Sigmoid colon (tissue), 3 donors: ENCODE data around the gene CSNK1G3.

ENCODE experiments used
- POLR2A ChIP-seq, 2 donors: fragments of 450-650 bp; IDR thresholded peaks; one replicate each; pipeline ENCODE4 v1.6.1; 2016; ENCODE audit warnings: antibody characterized with exemption in 2 of 2, mild to moderate bottlenecking in 2 of 2, moderate library complexity in 2 of 2
- TF ChIP-seq, protein P1 (sequence below), 4 experiments: fragments of 450-650 bp in 3 of 4; fragments of 200-600 bp in 1 of 4; IDR thresholded peaks; one replicate each; pipeline ENCODE4 v1.5.1; 2016 to 2019; ENCODE audit warnings: antibody characterized with exemption in 4 of 4, mild to moderate bottlenecking in 3 of 4, moderate library complexity in 2 of 4

- no peak for TF ChIP-seq POLR2A (IDR thresholded peaks at IDR 0.05)
- TF ChIP-seq, protein P1, sequence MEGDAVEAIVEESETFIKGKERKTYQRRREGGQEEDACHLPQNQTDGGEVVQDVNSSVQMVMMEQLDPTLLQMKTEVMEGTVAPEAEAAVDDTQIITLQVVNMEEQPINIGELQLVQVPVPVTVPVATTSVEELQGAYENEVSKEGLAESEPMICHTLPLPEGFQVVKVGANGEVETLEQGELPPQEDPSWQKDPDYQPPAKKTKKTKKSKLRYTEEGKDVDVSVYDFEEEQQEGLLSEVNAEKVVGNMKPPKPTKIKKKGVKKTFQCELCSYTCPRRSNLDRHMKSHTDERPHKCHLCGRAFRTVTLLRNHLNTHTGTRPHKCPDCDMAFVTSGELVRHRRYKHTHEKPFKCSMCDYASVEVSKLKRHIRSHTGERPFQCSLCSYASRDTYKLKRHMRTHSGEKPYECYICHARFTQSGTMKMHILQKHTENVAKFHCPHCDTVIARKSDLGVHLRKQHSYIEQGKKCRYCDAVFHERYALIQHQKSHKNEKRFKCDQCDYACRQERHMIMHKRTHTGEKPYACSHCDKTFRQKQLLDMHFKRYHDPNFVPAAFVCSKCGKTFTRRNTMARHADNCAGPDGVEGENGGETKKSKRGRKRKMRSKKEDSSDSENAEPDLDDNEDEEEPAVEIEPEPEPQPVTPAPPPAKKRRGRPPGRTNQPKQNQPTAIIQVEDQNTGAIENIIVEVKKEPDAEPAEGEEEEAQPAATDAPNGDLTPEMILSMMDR (IDR thresholded peaks at IDR 0.05), result no peak
These were observed 73.9 kb downstream of the CSNK1G3 start for GRCh38 chr5:123585871-123586270.
